HepG2 (cell line): ENCODE data around the gene GPN2. TPM values are rescaled to one million over a fixed set of nuclear protein-coding genes. Genes with fewer than 3 reads are reported as not detected.
A peak's percentile ranks its signal among the peaks of the same experiment; 100 is the strongest.

Source experiments
- ARHGAP35 ChIP-seq: sonication (generic); formaldehyde crosslinking; IDR thresholded peaks from 2 replicates; pipeline ENCODE4 v1.9.0; 2022; ENCODE audit warnings: mild to moderate bottlenecking, inconsistent platforms, moderate library complexity, missing genetic modification reagents, borderline replicate concordance
- CBX5 ChIP-seq: sonication (generic); formaldehyde crosslinking; IDR thresholded peaks from 2 replicates; pipeline ENCODE4 v1.4.0; 2020; ENCODE audit warnings: missing genetic modification reagents, borderline replicate concordance
- MAZ ChIP-seq, 2 experiments: sonication (generic) in 1 of 2; formaldehyde crosslinking in 1 of 2; IDR thresholded peaks; 2 replicates each; pipeline versions ENCODE4 v1.5.0 to v1.6.1; 2012 to 2020; ENCODE audit warnings: low read depth in 2 of 2, mild to moderate bottlenecking in 2 of 2, borderline replicate concordance in 1 of 2, improper control_type of control experiment in 1 of 2, low read length in 1 of 2, missing genetic modification reagents in 1 of 2, moderate library complexity in 1 of 2
- PAF1 ChIP-seq: IDR thresholded peaks from 2 replicates; pipeline ENCODE4 v1.6.1; 2016; ENCODE audit warnings: missing genetic modification reagents, missing compliant biosample characterization
- PHF20 ChIP-seq: sonication (generic); formaldehyde crosslinking; IDR thresholded peaks from 2 replicates; pipeline ENCODE4 v1.5.0; 2020; ENCODE audit warnings: mild to moderate bottlenecking, missing genetic modification reagents
- SRY ChIP-seq: sonication (generic); formaldehyde crosslinking; IDR thresholded peaks from 2 replicates; pipeline ENCODE4 v1.8.0; 2022; ENCODE audit warnings: mild to moderate bottlenecking, missing genetic modification reagents
- TBL1XR1 ChIP-seq: fragments of 150-350 bp; IDR thresholded peaks from 2 replicates; pipeline ENCODE4 v1.6.1; 2014; ENCODE audit warnings: borderline replicate concordance, low read length; ENCODE audit not compliant: partially characterized antibody
- THYN1 ChIP-seq: sonication (generic); formaldehyde crosslinking; IDR thresholded peaks from 2 replicates; pipeline ENCODE4 v1.8.1; 2023; ENCODE audit warnings: low read depth, mild to moderate bottlenecking, moderate library complexity, missing genetic modification reagents, borderline replicate concordance
- YY1 ChIP-seq: IDR thresholded peaks from 2 replicates; pipeline ENCODE4 v1.6.1; 2011; ENCODE audit warnings: low read length, low read depth, moderate library complexity, mild to moderate bottlenecking; ENCODE audit not compliant: insufficient read depth, insufficient replicate concordance
- ZBTB7B ChIP-seq: sonication (generic); formaldehyde crosslinking; IDR thresholded peaks from 2 replicates; pipeline ENCODE4 v1.4.0; 2020; ENCODE audit warnings: missing genetic modification reagents
- ZBTB8A ChIP-seq: sonication (generic); formaldehyde crosslinking; IDR thresholded peaks from 2 replicates; pipeline ENCODE4 v1.4.0; 2020; ENCODE audit warnings: mild to moderate bottlenecking, low read depth, missing genetic modification reagents, borderline replicate concordance
- ZNF552 ChIP-seq: sonication (generic); formaldehyde crosslinking; IDR thresholded peaks from 2 replicates; pipeline ENCODE4 v1.9.0; 2022; ENCODE audit warnings: missing genetic modification reagents, mild to moderate bottlenecking, borderline replicate concordance
- ZNF749 ChIP-seq: sonication (generic); formaldehyde crosslinking; IDR thresholded peaks from 2 replicates; pipeline ENCODE4 v1.8.0; 2022; ENCODE audit warnings: mild to moderate bottlenecking, missing genetic modification reagents, moderate library complexity, borderline replicate concordance
- ZNF772 ChIP-seq: sonication (generic); formaldehyde crosslinking; IDR thresholded peaks from 2 replicates; pipeline ENCODE4 v1.5.0; 2020; ENCODE audit warnings: mild to moderate bottlenecking, missing genetic modification reagents
- ZSCAN31 ChIP-seq: sonication (generic); formaldehyde crosslinking; IDR thresholded peaks from 2 replicates; pipeline ENCODE4 v1.5.0; 2020; ENCODE audit warnings: low read depth, mild to moderate bottlenecking, missing genetic modification reagents
- polyA plus RNA-seq, 8 experiments: library from polyadenylated mRNA; depleted of rRNA in 3 of 8; stranded (reverse) in 7 of 8; unstranded in 1 of 8; fragments of >200 nt; fragmentation: Illumina TruSeq in 4 of 8; extraction: Trizol in 4 of 8; gene quantifications; 2 replicates each; pipeline versions ENCODE4 v1.2.1 to v1.2.3, GENCODE V29; 2011 to 2016; ENCODE audit warnings: low read depth in 4 of 8, missing spikeins in 1 of 8, mixed read lengths in 1 of 8; ENCODE audit not compliant: insufficient read depth in 1 of 8
- total RNA-seq, 5 experiments: library from RNA; depleted of rRNA; stranded (reverse); fragments of >200 nt; fragmentation: Illumina TruSeq; extraction: Trizol; gene quantifications; 2 replicates each; pipeline ENCODE4 v1.2.3, GENCODE V29; 2016; ENCODE audit warnings: low read depth in 1 of 5
- TF ChIP-seq, protein P1 (sequence below), 2 experiments: fragments of 450-650 bp in 1 of 2; sonication (generic) in 1 of 2; formaldehyde crosslinking in 1 of 2; IDR thresholded peaks; 2 replicates each; pipeline versions ENCODE4 v1.6.1 to v1.8.0; 2016 to 2022; ENCODE audit warnings: antibody characterized with exemption in 1 of 2, mild to moderate bottlenecking in 1 of 2, missing genetic modification reagents in 1 of 2

GPN2 gene
- total and polyA plus RNA-seq, 2 of the 13 experiments (the other 11 are each of a cell fraction or from before 2014, with no cell fraction given): 19.3 to 38.9 TPM

DNA sequence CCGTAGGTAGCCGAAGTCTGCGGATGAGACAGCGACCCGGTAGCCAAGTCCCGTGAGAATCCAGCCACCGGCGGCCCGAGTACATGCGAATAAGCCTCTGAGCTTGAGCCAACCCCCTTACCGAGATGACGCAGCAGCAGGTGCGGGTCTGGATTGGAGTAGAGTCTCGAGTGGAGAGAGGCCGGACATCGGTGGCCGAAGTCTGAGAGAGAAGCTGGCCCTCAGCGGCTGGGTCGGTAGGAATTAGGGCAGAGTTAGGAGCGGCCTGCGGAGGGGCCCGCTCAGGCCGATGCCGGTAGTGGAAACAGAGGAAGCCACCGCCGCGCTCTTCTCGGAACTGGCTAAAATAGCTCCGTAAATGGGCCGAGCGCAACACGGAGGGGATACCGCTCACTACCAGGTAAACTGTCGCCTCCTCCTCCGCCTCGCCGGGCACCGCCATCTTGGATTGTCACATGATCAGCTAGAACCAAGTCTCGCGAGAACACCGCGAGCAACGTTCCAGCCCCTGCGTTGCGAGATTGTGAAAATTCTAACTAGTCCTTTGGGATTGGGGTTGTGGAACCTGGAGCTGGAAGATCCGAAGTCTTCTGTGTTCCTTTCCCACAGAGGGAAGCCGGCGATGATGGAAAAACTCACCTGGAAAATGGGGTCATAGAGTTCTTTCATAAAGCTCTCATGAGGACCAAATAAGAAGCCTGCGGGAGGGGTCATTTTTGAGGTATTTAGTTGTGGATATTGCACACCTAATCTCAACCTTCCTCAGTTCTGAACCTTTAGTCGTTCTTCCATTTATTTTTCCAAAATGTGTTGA lies 10.1 kb upstream of the GPN2 start, which contains the start of gene GPATCH3 (continued):
- no peak for TF ChIP-seq MAZ (IDR thresholded peaks at IDR 0.05; ENCODE audit: borderline replicate concordance, low read depth, low read length)
- peak; percentile 57; the same call in 1 of the 2 replicates for TF ChIP-seq MAZ (CRISPR knock-in tag; IDR thresholded peaks at IDR 0.05; ENCODE audit: low read depth)
- TF ChIP-seq, protein P1, sequence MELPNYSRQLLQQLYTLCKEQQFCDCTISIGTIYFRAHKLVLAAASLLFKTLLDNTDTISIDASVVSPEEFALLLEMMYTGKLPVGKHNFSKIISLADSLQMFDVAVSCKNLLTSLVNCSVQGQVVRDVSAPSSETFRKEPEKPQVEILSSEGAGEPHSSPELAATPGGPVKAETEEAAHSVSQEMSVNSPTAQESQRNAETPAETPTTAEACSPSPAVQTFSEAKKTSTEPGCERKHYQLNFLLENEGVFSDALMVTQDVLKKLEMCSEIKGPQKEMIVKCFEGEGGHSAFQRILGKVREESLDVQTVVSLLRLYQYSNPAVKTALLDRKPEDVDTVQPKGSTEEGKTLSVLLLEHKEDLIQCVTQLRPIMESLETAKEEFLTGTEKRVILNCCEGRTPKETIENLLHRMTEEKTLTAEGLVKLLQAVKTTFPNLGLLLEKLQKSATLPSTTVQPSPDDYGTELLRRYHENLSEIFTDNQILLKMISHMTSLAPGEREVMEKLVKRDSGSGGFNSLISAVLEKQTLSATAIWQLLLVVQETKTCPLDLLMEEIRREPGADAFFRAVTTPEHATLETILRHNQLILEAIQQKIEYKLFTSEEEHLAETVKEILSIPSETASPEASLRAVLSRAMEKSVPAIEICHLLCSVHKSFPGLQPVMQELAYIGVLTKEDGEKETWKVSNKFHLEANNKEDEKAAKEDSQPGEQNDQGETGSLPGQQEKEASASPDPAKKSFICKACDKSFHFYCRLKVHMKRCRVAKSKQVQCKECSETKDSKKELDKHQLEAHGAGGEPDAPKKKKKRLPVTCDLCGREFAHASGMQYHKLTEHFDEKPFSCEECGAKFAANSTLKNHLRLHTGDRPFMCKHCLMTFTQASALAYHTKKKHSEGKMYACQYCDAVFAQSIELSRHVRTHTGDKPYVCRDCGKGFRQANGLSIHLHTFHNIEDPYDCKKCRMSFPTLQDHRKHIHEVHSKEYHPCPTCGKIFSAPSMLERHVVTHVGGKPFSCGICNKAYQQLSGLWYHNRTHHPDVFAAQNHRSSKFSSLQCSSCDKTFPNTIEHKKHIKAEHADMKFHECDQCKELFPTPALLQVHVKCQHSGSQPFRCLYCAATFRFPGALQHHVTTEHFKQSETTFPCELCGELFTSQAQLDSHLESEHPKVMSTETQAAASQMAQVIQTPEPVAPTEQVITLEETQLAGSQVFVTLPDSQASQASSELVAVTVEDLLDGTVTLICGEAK (IDR thresholded peaks at IDR 0.05): no peak
- TF ChIP-seq, protein P1 (CRISPR knock-in tag; IDR thresholded peaks at IDR 0.05): peak; percentile 76; the same call in 1 of the 2 replicates
- TF ChIP-seq ZNF772 (CRISPR knock-in tag): peak; percentile 95
- TF ChIP-seq ZBTB7B (CRISPR knock-in tag): peak; percentile 12; the same call in 1 of the 2 replicates
- no peak for TF ChIP-seq TBL1XR1
- peak; percentile 75; the same call in 1 of the 2 replicates for TF ChIP-seq ZSCAN31 (CRISPR knock-in tag)
- TF ChIP-seq ZNF749: 0 out of 2 replicates have a peak, but pooled peaks have one; percentile 42
- TF ChIP-seq THYN1: 0 out of 2 replicates have a peak, but pooled peaks have one; percentile 70
- no peak for TF ChIP-seq ARHGAP35 (CRISPR knock-in tag)
- peak; percentile 99 for TF ChIP-seq PHF20 (CRISPR knock-in tag)
- TF ChIP-seq ZBTB8A: no peak
- TF ChIP-seq ZNF552 (CRISPR knock-in tag): no peak
- TF ChIP-seq CBX5 (CRISPR knock-in tag): peak; percentile 70; the same call in 1 of the 2 replicates
- TF ChIP-seq SRY (CRISPR knock-in tag): no peak; the same call in 1 of the 2 replicates
- TF ChIP-seq YY1: peak; percentile 99
- no peak for TF ChIP-seq PAF1 (CRISPR knock-in tag)
